ENCODE data around the gene FRMD4B. TPM values are rescaled to one million over a fixed set of nuclear protein-coding genes. Genes with fewer than 3 reads are reported as not detected.

The FRMD4B gene
- total and polyA plus RNA-seq, 2 donors (not counting 3 experiments of a cell fraction or from before 2014, with no cell fraction given): 66.4 to 89.7 TPM

DNA sequence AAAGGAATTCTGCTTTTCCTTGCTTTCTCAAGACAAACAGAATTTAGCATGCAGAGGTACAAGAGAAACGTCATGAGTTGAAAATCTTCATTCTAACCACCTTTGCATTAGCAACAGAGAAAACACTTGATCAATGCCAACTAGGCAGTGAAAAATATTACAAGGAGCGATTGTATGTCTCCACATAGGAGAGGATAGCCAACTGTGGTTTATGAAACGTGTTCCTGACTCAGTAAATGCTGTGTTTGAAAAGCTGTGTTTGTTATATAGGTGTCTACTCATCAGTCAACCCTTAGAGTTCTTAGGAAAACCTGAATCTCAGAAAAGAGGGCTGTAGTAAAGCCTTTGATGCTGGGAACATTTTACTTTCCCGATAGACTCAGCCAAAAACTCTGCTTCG is 102.4 kb downstream of the FRMD4B start:
- Histone ChIP-seq H3K9ac (replicated peaks; ENCODE audit: extremely low read depth, insufficient read depth, low read length) (no peak overlapping the region), H3K27me3 (ENCODE audit: control insufficient read depth in 2 of 2, insufficient read depth in 2 of 2, low read length in 2 of 2) (no peaks in the 10 kb centered on the region), H3K36me3 (ENCODE audit: control insufficient read depth in 2 of 2, extremely low read depth in 1 of 2, insufficient read depth in 2 of 2, low read length in 2 of 2) (peaks cover 0 to 13% of the 10 kb centered on the region in 2 experiments), H3K4me3 (replicated peaks in 1 of 3; ENCODE audit: insufficient read depth in 1 of 3, low read depth in 1 of 3, low read length in 3 of 3) (no peak overlapping the region), H3K4me2 (ENCODE audit: insufficient read depth, low read length) (no peak overlapping the region), H2AFZ (ENCODE audit: low read depth, low read length) (no peak overlapping the region), H3K27ac (ENCODE audit: insufficient read depth, low read depth, low read length) (no peak overlapping the region), H3K9me1 (replicated peaks; ENCODE audit: control insufficient read depth, extremely low read depth, insufficient read depth, low read length) (no peaks in the 10 kb centered on the region), H3K79me2 (ENCODE audit: control insufficient read depth, insufficient read depth, low read length) (no peaks in the 10 kb centered on the region), H3K4me1 (ENCODE audit: control insufficient read depth, extremely low read depth, insufficient read depth, low read length) (peaks cover 7% of the 10 kb centered on the region), H3K9me3 (replicated peaks; ENCODE audit: control insufficient read depth, insufficient read depth, low read length) (no peaks in the 10 kb centered on the region), H4K20me1 (replicated peaks; ENCODE audit: control insufficient read depth, extremely low read depth, insufficient read depth, low read length) (no peaks in the 10 kb centered on the region)
- POLR2A ChIA-PET: no interaction called here
- no peak for DNase-seq (ENCODE audit: low read depth, low spot score)
- no TSS peak for BruUV-seq (replicated peaks)
- CTCF ChIA-PET: interaction anchor here (1.5 kb wide), 1 partner anchor 71 kb away, joined by 3 read pairs; no protein-coding TSS in a partner anchor
- intact Hi-C loops (cut with micrococcal nuclease): no loop called here
- TF ChIP-seq FOS (IDR thresholded peaks at IDR 0.05; ENCODE audit: borderline replicate concordance, insufficient read depth, low read length) (no peak), EZH2 (IDR thresholded peaks at IDR 0.05; ENCODE audit: borderline replicate concordance, low read depth, low read length, severe bottlenecking) (no peak), GATA2 (IDR thresholded peaks at IDR 0.05; ENCODE audit: insufficient read depth, insufficient read length, low read depth, low read length) (no peak), JUN (IDR thresholded peaks at IDR 0.05; ENCODE audit: borderline replicate concordance, insufficient read depth, insufficient read length, low read depth) (no peak), MYC (IDR thresholded peaks at IDR 0.05; ENCODE audit: low read depth, low read length) (no peak), POLR2AphosphoS5 (IDR thresholded peaks at IDR 0.05; ENCODE audit: insufficient read depth, low read depth, low read length) (no peak), POLR2A (IDR thresholded peaks at IDR 0.05; ENCODE audit: low read depth, low read length) (no peak)
- TF ChIP-seq, protein P1, sequence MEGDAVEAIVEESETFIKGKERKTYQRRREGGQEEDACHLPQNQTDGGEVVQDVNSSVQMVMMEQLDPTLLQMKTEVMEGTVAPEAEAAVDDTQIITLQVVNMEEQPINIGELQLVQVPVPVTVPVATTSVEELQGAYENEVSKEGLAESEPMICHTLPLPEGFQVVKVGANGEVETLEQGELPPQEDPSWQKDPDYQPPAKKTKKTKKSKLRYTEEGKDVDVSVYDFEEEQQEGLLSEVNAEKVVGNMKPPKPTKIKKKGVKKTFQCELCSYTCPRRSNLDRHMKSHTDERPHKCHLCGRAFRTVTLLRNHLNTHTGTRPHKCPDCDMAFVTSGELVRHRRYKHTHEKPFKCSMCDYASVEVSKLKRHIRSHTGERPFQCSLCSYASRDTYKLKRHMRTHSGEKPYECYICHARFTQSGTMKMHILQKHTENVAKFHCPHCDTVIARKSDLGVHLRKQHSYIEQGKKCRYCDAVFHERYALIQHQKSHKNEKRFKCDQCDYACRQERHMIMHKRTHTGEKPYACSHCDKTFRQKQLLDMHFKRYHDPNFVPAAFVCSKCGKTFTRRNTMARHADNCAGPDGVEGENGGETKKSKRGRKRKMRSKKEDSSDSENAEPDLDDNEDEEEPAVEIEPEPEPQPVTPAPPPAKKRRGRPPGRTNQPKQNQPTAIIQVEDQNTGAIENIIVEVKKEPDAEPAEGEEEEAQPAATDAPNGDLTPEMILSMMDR (IDR thresholded peaks at IDR 0.05; ENCODE audit: extremely low read depth in 1 of 2, insufficient read depth in 1 of 2, low read depth in 1 of 2, low read length in 2 of 2): no peak
- TF ChIP-seq, protein P2, sequence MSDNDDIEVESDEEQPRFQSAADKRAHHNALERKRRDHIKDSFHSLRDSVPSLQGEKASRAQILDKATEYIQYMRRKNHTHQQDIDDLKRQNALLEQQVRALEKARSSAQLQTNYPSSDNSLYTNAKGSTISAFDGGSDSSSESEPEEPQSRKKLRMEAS (IDR thresholded peaks at IDR 0.05; ENCODE audit: insufficient read depth, insufficient read length): no peak
- FAIRE-seq: no peak
- dilution Hi-C loops (cut with MboI; ENCODE audit: extremely low pct_ligation_motif_present, low sequenced_read_pairs): no loop called here

Measured in endothelial cell of umbilical vein (primary cell).